Thyroid gland (tissue), 4 donors: ENCODE data around the gene DPYSL4.

Experiments used
- CTCF ChIP-seq, 6 experiments: fragments of 200-600 bp in 3 of 6; fragments of 450-650 bp in 3 of 6; sonication (generic) in 3 of 6; IDR thresholded peaks; one replicate each; pipeline ENCODE4 v1.5.1; 2016 to 2019; ENCODE audit warnings: antibody characterized with exemption in 6 of 6, mild to moderate bottlenecking in 2 of 6, inconsistent platforms in 1 of 6, moderate library complexity in 1 of 6
- POLR2A ChIP-seq, 2 donors: fragments of 450-650 bp; IDR thresholded peaks; one replicate each; pipeline ENCODE4 v1.6.1; 2017; ENCODE audit warnings: antibody characterized with exemption in 2 of 2, mild to moderate bottlenecking in 2 of 2, moderate library complexity in 1 of 2

GRCh38 chr10:132248455-132249225, 61.9 kb downstream of the DPYSL4 start:
- no peak for TF ChIP-seq POLR2A (IDR thresholded peaks at IDR 0.05)
- no peak for TF ChIP-seq CTCF (IDR thresholded peaks at IDR 0.05)
